WTC11 (cell line): ENCODE measurements around the gene VANGL1. TPM values are rescaled to one million over a fixed set of nuclear protein-coding genes. Genes with fewer than 3 reads are reported as not detected.
A peak's percentile ranks its signal among the peaks of the same experiment; 100 is the strongest.

ENCODE experiments used
- ATAC-seq: fragments of 200-7000 bp; cut with Tn5 transposase; 2 replicates; pipeline ENCODE4 v1.10.0; 2021; ENCODE audit warnings: mild to moderate bottlenecking, moderate library complexity
- CTCF ChIA-PET: fragments of 300-600 bp; sonication (Branson Sonifier 250); formaldehyde crosslinking; loops from one replicate; lab custom pipeline; 2021; ENCODE audit warnings: antibody characterized with exemption; lab: Charles Lee
- POLR2A ChIA-PET: fragments of 350-600 bp; sonication (Branson Sonifier 250); formaldehyde crosslinking; loops from one replicate; lab custom pipeline; 2021; ENCODE audit warnings: antibody characterized with exemption; lab: Charles Lee
- DNase-seq: peaks from one replicate; pipeline ENCODE4 v3.0.0; 2021; ENCODE audit warnings: low spot score
- H3K27ac Mint-ChIP-seq: 2 replicates; pipeline ENCODE4 v1.8.0; 2021; ENCODE audit warnings: mixed read lengths
- H3K27me3 Mint-ChIP-seq: 2 replicates; pipeline ENCODE4 v1.8.0; 2021; ENCODE audit warnings: low read depth, mild to moderate bottlenecking, moderate library complexity, mixed read lengths
- H3K36me3 Mint-ChIP-seq: 2 replicates; pipeline ENCODE4 v1.8.0; 2021; ENCODE audit warnings: mixed read lengths
- H3K4me1 Mint-ChIP-seq: 2 replicates; pipeline ENCODE4 v1.8.0; 2022; ENCODE audit warnings: mixed read lengths
- H3K4me3 Mint-ChIP-seq: 2 replicates; pipeline ENCODE4 v1.8.0; 2021; ENCODE audit warnings: mild to moderate bottlenecking, moderate library complexity, mixed read lengths
- H3K9me3 Mint-ChIP-seq: 2 replicates; pipeline ENCODE4 v1.8.0; 2021; ENCODE audit warnings: mixed read lengths
- ELF4 ChIP-seq: sonication (generic); formaldehyde crosslinking; IDR thresholded peaks from 2 replicates; pipeline ENCODE4 v1.8.1; 2022; ENCODE audit warnings: low read depth, mild to moderate bottlenecking, moderate library complexity, missing genetic modification reagents
- ESRRA ChIP-seq: sonication (generic); formaldehyde crosslinking; IDR thresholded peaks from 2 replicates; pipeline ENCODE4 v1.8.1; 2022; ENCODE audit warnings: mild to moderate bottlenecking, missing genetic modification reagents, borderline replicate concordance
- JUN ChIP-seq: sonication (generic); formaldehyde crosslinking; IDR thresholded peaks from 2 replicates; pipeline ENCODE4 v1.8.0; 2023; ENCODE audit warnings: mild to moderate bottlenecking, missing genetic modification reagents
- KAT7 ChIP-seq: sonication (generic); formaldehyde crosslinking; IDR thresholded peaks from 2 replicates; pipeline ENCODE4 v1.8.1; 2023; ENCODE audit warnings: missing genetic modification reagents, mild to moderate bottlenecking, borderline replicate concordance
- NFATC4 ChIP-seq: fragments of 250-450 bp; sonication (Bioruptor Pico); IDR thresholded peaks from 2 replicates; pipeline ENCODE4 v1.9.0; 2021; ENCODE audit warnings: mild to moderate bottlenecking
- NR1H2 ChIP-seq: sonication (generic); formaldehyde crosslinking; IDR thresholded peaks from 2 replicates; pipeline ENCODE4 v1.9.0; 2021; ENCODE audit warnings: mild to moderate bottlenecking, moderate library complexity, missing genetic modification reagents
- NR2C2 ChIP-seq: sonication (generic); formaldehyde crosslinking; IDR thresholded peaks from 2 replicates; pipeline ENCODE4 v1.8.0; 2022; ENCODE audit warnings: mild to moderate bottlenecking, missing genetic modification reagents
- NR3C1 ChIP-seq: sonication (generic); formaldehyde crosslinking; conservative IDR thresholded peaks from 2 replicates; pipeline ENCODE4 v1.8.1; 2023; ENCODE audit warnings: low read depth, mild to moderate bottlenecking, missing genetic modification reagents
- PRRX2 ChIP-seq: fragments of 250-450 bp; sonication (Bioruptor Pico); IDR thresholded peaks from 2 replicates; pipeline ENCODE4 v1.8.0; 2021; ENCODE audit warnings: mild to moderate bottlenecking
- SMAD3 ChIP-seq: sonication (generic); formaldehyde crosslinking; IDR thresholded peaks from 2 replicates; pipeline ENCODE4 v1.8.0; 2022; ENCODE audit warnings: missing genetic modification reagents, mild to moderate bottlenecking, borderline replicate concordance
- TEAD4 ChIP-seq: sonication (generic); formaldehyde crosslinking; IDR thresholded peaks from 2 replicates; pipeline ENCODE4 v1.8.0; 2022; ENCODE audit warnings: mild to moderate bottlenecking, missing genetic modification reagents
- total RNA-seq: library from RNA; stranded (reverse); gene quantifications from 3 replicates; pipeline ENCODE4 v1.2.3, GENCODE V29; 2021
- TF ChIP-seq, protein P1 (sequence below): fragments of 200-600 bp; IDR thresholded peaks from 2 replicates; pipeline ENCODE4 v1.8.0; 2022; ENCODE audit warnings: antibody characterized with exemption
- TF ChIP-seq, protein P2 (sequence below): sonication (generic); formaldehyde crosslinking; IDR thresholded peaks from 2 replicates; pipeline ENCODE4 v1.8.1; 2023; ENCODE audit warnings: mild to moderate bottlenecking, missing genetic modification reagents, borderline replicate concordance
- TF ChIP-seq, protein P3 (sequence below): fragments of 250-450 bp; sonication (Bioruptor Pico); IDR thresholded peaks from 2 replicates; pipeline ENCODE4 v1.9.0; 2021; ENCODE audit warnings: mild to moderate bottlenecking, borderline replicate concordance
- TF ChIP-seq, protein P4 (sequence below): sonication (generic); formaldehyde crosslinking; IDR thresholded peaks from 2 replicates; pipeline ENCODE4 v1.8.1; 2023; ENCODE audit warnings: mild to moderate bottlenecking, missing genetic modification reagents, moderate library complexity
- TF ChIP-seq, protein P5 (sequence below): sonication (generic); formaldehyde crosslinking; IDR thresholded peaks from 2 replicates; pipeline ENCODE4 v1.8.1; 2022; ENCODE audit warnings: mild to moderate bottlenecking, missing genetic modification reagents, moderate library complexity, borderline replicate concordance
- TF ChIP-seq, protein P6 (sequence below): sonication (generic); formaldehyde crosslinking; IDR thresholded peaks from 2 replicates; pipeline ENCODE4 v1.8.0; 2023; ENCODE audit warnings: mild to moderate bottlenecking, missing genetic modification reagents

VANGL1 gene
- total RNA-seq, 1 experiment from 2014 or later, result 15.8 TPM

- ATAC-seq (peak; percentile 53), DNase-seq (peak; percentile 77)
- Mint-ChIP-seq H3K27me3 (peaks cover 3% of the 10 kb centered on the region; the same call in 1 of the 2 replicates), H3K4me3 (no peak overlapping the region), H3K27ac (no peak overlapping the region), H3K9me3 (no peaks in the 10 kb centered on the region), H3K4me1 (peaks cover 23% of the 10 kb centered on the region), H3K36me3 (no peaks in the 10 kb centered on the region)
- ChIA-PET POLR2A (interaction anchor here (1.2 kb wide), 1 partner anchor 47 kb away, joined by 3 read pairs; no protein-coding TSS in a partner anchor), CTCF (interaction anchor here (0.6 to 7.4 kb wide), 19 partner anchors 10 to 303 kb away, joined by 3 to 88 read pairs (median 3); no protein-coding TSS in a partner anchor)
- TF ChIP-seq TEAD4, result no peak
- TF ChIP-seq, protein P1, sequence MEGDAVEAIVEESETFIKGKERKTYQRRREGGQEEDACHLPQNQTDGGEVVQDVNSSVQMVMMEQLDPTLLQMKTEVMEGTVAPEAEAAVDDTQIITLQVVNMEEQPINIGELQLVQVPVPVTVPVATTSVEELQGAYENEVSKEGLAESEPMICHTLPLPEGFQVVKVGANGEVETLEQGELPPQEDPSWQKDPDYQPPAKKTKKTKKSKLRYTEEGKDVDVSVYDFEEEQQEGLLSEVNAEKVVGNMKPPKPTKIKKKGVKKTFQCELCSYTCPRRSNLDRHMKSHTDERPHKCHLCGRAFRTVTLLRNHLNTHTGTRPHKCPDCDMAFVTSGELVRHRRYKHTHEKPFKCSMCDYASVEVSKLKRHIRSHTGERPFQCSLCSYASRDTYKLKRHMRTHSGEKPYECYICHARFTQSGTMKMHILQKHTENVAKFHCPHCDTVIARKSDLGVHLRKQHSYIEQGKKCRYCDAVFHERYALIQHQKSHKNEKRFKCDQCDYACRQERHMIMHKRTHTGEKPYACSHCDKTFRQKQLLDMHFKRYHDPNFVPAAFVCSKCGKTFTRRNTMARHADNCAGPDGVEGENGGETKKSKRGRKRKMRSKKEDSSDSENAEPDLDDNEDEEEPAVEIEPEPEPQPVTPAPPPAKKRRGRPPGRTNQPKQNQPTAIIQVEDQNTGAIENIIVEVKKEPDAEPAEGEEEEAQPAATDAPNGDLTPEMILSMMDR, result peak; percentile 66
Measured at GRCh38 chr1:115717541-115717940, 75.8 kb downstream of the VANGL1 start.

DNA sequence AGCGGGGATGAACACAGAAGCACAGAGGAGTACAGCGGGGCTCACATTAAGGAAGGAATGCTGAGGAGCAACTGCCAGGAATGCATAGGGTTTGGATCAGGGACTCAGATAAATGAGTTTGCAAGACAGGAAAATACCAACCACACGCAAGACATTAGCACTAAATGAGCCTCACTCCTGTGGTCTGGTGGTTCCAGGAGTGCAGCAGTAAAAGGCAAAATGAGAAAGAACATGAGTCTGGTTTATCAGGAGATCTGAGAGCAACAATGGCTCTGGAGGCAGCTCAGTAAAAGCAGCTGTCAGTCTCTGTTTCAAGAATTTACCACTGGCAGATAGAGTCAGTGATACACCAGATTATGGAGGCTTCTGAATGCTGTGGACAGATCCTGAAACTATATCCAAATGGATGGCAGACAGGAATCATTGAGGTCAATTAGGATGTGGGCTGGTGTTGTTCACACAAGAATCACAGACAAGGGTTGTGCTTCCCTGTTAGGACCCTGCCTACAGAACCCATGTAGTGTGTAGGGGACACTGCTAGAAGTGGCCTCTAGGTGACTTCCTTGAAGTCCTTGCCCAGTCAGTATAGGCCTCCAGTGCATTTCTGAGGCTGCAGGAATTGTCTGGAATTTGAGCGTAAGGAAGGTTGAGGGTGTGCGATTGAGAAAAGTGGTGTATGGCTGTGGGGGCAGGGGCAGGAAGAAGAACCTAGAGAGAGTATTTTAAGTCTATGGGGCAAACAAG, 76.4 kb downstream of the VANGL1 start:
- Mint-ChIP-seq H3K4me3 (no peak overlapping the region), H3K36me3 (no peaks in the 10 kb centered on the region), H3K9me3 (no peaks in the 10 kb centered on the region), H3K27me3 (peaks cover 3% of the 10 kb centered on the region; the same call in 1 of the 2 replicates), H3K4me1 (peaks cover 23% of the 10 kb centered on the region), H3K27ac (no peak overlapping the region)
- DNase-seq, result no peak
- CTCF ChIA-PET, result interaction anchor here (0.6 to 7.4 kb wide), 18 partner anchors 10 to 302 kb away, joined by 3 to 88 read pairs (median 3); no protein-coding TSS in a partner anchor
- POLR2A ChIA-PET, result interaction anchor here (1.2 kb wide), 1 partner anchor 46 kb away, joined by 3 read pairs; no protein-coding TSS in a partner anchor
- peak; percentile 31 for ATAC-seq
- TF ChIP-seq, protein P2, sequence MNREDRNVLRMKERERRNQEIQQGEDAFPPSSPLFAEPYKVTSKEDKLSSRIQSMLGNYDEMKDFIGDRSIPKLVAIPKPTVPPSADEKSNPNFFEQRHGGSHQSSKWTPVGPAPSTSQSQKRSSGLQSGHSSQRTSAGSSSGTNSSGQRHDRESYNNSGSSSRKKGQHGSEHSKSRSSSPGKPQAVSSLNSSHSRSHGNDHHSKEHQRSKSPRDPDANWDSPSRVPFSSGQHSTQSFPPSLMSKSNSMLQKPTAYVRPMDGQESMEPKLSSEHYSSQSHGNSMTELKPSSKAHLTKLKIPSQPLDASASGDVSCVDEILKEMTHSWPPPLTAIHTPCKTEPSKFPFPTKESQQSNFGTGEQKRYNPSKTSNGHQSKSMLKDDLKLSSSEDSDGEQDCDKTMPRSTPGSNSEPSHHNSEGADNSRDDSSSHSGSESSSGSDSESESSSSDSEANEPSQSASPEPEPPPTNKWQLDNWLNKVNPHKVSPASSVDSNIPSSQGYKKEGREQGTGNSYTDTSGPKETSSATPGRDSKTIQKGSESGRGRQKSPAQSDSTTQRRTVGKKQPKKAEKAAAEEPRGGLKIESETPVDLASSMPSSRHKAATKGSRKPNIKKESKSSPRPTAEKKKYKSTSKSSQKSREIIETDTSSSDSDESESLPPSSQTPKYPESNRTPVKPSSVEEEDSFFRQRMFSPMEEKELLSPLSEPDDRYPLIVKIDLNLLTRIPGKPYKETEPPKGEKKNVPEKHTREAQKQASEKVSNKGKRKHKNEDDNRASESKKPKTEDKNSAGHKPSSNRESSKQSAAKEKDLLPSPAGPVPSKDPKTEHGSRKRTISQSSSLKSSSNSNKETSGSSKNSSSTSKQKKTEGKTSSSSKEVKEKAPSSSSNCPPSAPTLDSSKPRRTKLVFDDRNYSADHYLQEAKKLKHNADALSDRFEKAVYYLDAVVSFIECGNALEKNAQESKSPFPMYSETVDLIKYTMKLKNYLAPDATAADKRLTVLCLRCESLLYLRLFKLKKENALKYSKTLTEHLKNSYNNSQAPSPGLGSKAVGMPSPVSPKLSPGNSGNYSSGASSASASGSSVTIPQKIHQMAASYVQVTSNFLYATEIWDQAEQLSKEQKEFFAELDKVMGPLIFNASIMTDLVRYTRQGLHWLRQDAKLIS (CRISPR knock-in tag), result no peak
- TF ChIP-seq PRRX2 (CRISPR knock-in tag) (no peak), ELF4 (no peak), NR2C2 (no peak), NR1H2 (no peak), JUN (CRISPR knock-in tag) (no peak), TEAD4 (no peak), NR3C1 (CRISPR knock-in tag) (no peak), NFATC4 (no peak), SMAD3 (no peak), ESRRA (CRISPR knock-in tag) (no peak), KAT7 (CRISPR knock-in tag) (no peak)
- TF ChIP-seq, protein P3, sequence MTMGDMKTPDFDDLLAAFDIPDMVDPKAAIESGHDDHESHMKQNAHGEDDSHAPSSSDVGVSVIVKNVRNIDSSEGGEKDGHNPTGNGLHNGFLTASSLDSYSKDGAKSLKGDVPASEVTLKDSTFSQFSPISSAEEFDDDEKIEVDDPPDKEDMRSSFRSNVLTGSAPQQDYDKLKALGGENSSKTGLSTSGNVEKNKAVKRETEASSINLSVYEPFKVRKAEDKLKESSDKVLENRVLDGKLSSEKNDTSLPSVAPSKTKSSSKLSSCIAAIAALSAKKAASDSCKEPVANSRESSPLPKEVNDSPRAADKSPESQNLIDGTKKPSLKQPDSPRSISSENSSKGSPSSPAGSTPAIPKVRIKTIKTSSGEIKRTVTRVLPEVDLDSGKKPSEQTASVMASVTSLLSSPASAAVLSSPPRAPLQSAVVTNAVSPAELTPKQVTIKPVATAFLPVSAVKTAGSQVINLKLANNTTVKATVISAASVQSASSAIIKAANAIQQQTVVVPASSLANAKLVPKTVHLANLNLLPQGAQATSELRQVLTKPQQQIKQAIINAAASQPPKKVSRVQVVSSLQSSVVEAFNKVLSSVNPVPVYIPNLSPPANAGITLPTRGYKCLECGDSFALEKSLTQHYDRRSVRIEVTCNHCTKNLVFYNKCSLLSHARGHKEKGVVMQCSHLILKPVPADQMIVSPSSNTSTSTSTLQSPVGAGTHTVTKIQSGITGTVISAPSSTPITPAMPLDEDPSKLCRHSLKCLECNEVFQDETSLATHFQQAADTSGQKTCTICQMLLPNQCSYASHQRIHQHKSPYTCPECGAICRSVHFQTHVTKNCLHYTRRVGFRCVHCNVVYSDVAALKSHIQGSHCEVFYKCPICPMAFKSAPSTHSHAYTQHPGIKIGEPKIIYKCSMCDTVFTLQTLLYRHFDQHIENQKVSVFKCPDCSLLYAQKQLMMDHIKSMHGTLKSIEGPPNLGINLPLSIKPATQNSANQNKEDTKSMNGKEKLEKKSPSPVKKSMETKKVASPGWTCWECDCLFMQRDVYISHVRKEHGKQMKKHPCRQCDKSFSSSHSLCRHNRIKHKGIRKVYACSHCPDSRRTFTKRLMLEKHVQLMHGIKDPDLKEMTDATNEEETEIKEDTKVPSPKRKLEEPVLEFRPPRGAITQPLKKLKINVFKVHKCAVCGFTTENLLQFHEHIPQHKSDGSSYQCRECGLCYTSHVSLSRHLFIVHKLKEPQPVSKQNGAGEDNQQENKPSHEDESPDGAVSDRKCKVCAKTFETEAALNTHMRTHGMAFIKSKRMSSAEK (CRISPR knock-in tag), result no peak
- TF ChIP-seq, protein P4, sequence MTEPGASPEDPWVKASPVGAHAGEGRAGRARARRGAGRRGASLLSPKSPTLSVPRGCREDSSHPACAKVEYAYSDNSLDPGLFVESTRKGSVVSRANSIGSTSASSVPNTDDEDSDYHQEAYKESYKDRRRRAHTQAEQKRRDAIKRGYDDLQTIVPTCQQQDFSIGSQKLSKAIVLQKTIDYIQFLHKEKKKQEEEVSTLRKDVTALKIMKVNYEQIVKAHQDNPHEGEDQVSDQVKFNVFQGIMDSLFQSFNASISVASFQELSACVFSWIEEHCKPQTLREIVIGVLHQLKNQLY (CRISPR knock-in tag), result no peak
- TF ChIP-seq, protein P5, sequence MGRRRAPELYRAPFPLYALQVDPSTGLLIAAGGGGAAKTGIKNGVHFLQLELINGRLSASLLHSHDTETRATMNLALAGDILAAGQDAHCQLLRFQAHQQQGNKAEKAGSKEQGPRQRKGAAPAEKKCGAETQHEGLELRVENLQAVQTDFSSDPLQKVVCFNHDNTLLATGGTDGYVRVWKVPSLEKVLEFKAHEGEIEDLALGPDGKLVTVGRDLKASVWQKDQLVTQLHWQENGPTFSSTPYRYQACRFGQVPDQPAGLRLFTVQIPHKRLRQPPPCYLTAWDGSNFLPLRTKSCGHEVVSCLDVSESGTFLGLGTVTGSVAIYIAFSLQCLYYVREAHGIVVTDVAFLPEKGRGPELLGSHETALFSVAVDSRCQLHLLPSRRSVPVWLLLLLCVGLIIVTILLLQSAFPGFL (CRISPR knock-in tag), result no peak
- TF ChIP-seq, protein P6, sequence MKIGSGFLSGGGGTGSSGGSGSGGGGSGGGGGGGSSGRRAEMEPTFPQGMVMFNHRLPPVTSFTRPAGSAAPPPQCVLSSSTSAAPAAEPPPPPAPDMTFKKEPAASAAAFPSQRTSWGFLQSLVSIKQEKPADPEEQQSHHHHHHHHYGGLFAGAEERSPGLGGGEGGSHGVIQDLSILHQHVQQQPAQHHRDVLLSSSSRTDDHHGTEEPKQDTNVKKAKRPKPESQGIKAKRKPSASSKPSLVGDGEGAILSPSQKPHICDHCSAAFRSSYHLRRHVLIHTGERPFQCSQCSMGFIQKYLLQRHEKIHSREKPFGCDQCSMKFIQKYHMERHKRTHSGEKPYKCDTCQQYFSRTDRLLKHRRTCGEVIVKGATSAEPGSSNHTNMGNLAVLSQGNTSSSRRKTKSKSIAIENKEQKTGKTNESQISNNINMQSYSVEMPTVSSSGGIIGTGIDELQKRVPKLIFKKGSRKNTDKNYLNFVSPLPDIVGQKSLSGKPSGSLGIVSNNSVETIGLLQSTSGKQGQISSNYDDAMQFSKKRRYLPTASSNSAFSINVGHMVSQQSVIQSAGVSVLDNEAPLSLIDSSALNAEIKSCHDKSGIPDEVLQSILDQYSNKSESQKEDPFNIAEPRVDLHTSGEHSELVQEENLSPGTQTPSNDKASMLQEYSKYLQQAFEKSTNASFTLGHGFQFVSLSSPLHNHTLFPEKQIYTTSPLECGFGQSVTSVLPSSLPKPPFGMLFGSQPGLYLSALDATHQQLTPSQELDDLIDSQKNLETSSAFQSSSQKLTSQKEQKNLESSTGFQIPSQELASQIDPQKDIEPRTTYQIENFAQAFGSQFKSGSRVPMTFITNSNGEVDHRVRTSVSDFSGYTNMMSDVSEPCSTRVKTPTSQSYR (CRISPR knock-in tag), result no peak
